Measurements from ENCODE around the gene ATP11A.

DNA sequence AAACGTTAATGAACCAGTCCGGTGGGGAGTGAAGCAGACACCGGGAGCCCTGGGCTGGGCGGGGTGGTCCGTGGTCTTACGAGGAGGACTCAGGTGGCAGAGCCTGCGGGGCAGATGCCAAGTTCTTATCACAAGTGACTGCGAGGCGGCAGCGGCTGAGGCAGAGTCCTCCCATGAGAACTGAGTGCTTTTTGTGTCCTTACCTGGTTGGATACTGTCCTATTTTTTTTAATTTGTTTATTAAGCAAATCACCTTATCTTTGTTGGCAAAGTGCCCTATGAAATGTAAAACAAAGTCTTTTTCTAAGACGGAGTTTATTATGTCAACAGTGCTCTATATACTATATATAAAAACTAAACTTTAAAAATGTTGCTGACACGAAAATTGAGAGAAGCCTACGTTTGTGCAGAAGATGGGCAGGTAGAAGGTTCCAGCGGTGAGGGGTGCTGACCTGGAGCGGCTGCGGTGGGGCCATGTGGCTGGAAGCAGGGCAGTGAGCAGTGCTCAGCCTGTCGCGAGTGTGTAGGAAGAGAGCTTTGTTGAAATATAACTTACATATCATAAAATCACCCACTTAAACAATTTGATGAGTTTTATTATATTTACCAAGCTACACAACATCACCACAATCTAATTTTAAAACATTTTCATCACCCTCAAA lies 82.2 kb downstream of the ATP11A start:
- TF ChIP-seq, protein P1, sequence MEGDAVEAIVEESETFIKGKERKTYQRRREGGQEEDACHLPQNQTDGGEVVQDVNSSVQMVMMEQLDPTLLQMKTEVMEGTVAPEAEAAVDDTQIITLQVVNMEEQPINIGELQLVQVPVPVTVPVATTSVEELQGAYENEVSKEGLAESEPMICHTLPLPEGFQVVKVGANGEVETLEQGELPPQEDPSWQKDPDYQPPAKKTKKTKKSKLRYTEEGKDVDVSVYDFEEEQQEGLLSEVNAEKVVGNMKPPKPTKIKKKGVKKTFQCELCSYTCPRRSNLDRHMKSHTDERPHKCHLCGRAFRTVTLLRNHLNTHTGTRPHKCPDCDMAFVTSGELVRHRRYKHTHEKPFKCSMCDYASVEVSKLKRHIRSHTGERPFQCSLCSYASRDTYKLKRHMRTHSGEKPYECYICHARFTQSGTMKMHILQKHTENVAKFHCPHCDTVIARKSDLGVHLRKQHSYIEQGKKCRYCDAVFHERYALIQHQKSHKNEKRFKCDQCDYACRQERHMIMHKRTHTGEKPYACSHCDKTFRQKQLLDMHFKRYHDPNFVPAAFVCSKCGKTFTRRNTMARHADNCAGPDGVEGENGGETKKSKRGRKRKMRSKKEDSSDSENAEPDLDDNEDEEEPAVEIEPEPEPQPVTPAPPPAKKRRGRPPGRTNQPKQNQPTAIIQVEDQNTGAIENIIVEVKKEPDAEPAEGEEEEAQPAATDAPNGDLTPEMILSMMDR (IDR thresholded peaks at IDR 0.05), result no peak
- no peak for TF ChIP-seq POLR2A (IDR thresholded peaks at IDR 0.05)

Data from thyroid gland (tissue), 4 donors.